OCI-LY7 (cell line): ENCODE results near the gene FAM89B.

Experiments
- EZH2phosphoT487 ChIP-seq: fragments of 200-600 bp; sonication (generic); IDR thresholded peaks from 2 replicates; pipeline ENCODE4 v1.6.1; 2018; ENCODE audit warnings: low read depth, borderline replicate concordance, mild to moderate bottlenecking, mixed run types, antibody characterized with exemption, low read length, moderate library complexity, mixed read lengths
- TF ChIP-seq, protein P1 (sequence below): fragments of 200-600 bp; sonication (generic); conservative IDR thresholded peaks from 2 replicates; pipeline ENCODE4 v1.5.1; 2014; ENCODE audit warnings: mild to moderate bottlenecking, antibody characterized with exemption, low read length, moderate library complexity, mixed read lengths

DNA sequence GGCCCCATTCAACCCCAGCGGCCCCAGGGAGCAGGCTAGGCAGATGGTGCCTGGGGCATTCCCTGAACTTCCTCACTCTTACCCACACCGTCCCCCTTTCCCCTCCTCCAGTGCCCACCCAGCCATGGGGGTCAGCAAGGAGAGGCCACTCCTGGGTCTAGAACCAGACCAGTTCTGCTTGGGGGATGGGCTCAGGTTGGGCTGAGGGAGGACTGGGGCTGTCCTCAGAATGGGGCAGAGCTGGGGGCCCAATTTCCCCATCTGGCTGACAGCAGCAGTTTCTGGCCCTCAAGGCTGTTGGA, 35.1 kb upstream of the FAM89B start:
- TF ChIP-seq, protein P1, sequence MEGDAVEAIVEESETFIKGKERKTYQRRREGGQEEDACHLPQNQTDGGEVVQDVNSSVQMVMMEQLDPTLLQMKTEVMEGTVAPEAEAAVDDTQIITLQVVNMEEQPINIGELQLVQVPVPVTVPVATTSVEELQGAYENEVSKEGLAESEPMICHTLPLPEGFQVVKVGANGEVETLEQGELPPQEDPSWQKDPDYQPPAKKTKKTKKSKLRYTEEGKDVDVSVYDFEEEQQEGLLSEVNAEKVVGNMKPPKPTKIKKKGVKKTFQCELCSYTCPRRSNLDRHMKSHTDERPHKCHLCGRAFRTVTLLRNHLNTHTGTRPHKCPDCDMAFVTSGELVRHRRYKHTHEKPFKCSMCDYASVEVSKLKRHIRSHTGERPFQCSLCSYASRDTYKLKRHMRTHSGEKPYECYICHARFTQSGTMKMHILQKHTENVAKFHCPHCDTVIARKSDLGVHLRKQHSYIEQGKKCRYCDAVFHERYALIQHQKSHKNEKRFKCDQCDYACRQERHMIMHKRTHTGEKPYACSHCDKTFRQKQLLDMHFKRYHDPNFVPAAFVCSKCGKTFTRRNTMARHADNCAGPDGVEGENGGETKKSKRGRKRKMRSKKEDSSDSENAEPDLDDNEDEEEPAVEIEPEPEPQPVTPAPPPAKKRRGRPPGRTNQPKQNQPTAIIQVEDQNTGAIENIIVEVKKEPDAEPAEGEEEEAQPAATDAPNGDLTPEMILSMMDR = no peak
- no peak for TF ChIP-seq EZH2phosphoT487
